Keratinocyte (primary cell): ENCODE results near the gene UBXN4. TPM values are rescaled to one million over a fixed set of nuclear protein-coding genes. Genes with fewer than 3 reads are reported as not detected.

ENCODE experiments used
- DNase-seq: peaks from one replicate; pipeline ENCODE4 v3.0.0-alpha.2; 2011; ENCODE audit warnings: low read depth, missing footprints, low spot score
- FAIRE-seq: peaks from 2 replicates; lab custom pipeline; 2011; peaks lifted over from hg19 to GRCh38; lab: Jason Lieb, UNC
- H2AFZ ChIP-seq: 2 replicates; pipeline ENCODE4 v1.6.0; 2012; ENCODE audit warnings: low read length, control low read depth, inconsistent platforms; ENCODE audit not compliant: control insufficient read depth
- H3K27ac ChIP-seq: 2 replicates; pipeline ENCODE4 v1.5.1; 2011; ENCODE audit warnings: low read length; ENCODE audit not compliant: control insufficient read depth, insufficient read depth
- H3K27me3 ChIP-seq: 3 replicates; pipeline ENCODE4 v1.6.0; 2011; ENCODE audit warnings: low read length; ENCODE audit not compliant: control insufficient read depth, insufficient read depth; ENCODE audit errors: extremely low read depth
- H3K36me3 ChIP-seq, 2 experiments: 2 replicates in 1 of 2; 3 replicates in 1 of 2; pipeline ENCODE4 v1.5.1; 2011; ENCODE audit warnings: low read length in 2 of 2, mild to moderate bottlenecking in 1 of 2; ENCODE audit not compliant: control insufficient read depth in 2 of 2, insufficient read depth in 2 of 2; ENCODE audit errors: extremely low read depth in 1 of 2
- H3K4me1 ChIP-seq: 3 replicates; pipeline ENCODE4 v1.5.1; 2011; ENCODE audit warnings: low read length; ENCODE audit not compliant: control insufficient read depth, insufficient read depth; ENCODE audit errors: extremely low read depth
- H3K4me2 ChIP-seq: 3 replicates; pipeline ENCODE4 v1.6.0; 2011; ENCODE audit warnings: low read depth, low read length; ENCODE audit not compliant: control insufficient read depth, insufficient read depth; ENCODE audit errors: extremely low read depth
- H3K4me3 ChIP-seq, 3 experiments: fragments of 200-600 bp in 1 of 3; sonication (generic) in 1 of 3; 2 replicates in 2 of 3; 3 replicates in 1 of 3; pipeline ENCODE4 v1.5.1; 2011 to 2016; ENCODE audit warnings: low read length in 3 of 3, mild to moderate bottlenecking in 3 of 3, control low read depth in 2 of 3, inconsistent platforms in 1 of 3, low read depth in 1 of 3, mixed read lengths in 1 of 3, mixed run types in 1 of 3, moderate library complexity in 1 of 3; ENCODE audit not compliant: control insufficient read depth in 2 of 3, insufficient read depth in 2 of 3; ENCODE audit errors: extremely low read depth in 1 of 3
- H3K79me2 ChIP-seq: 2 replicates; pipeline ENCODE4 v1.6.0; 2012; ENCODE audit warnings: low read length; ENCODE audit not compliant: control insufficient read depth, insufficient read depth
- H3K9ac ChIP-seq: 3 replicates; pipeline ENCODE4 v1.6.0; 2011; ENCODE audit warnings: low read length; ENCODE audit not compliant: control insufficient read depth, insufficient read depth; ENCODE audit errors: extremely low read depth
- H3K9me1 ChIP-seq: 3 replicates; pipeline ENCODE4 v1.6.0; 2011; ENCODE audit warnings: low read length; ENCODE audit not compliant: control insufficient read depth, insufficient read depth; ENCODE audit errors: extremely low read depth
- H3K9me3 ChIP-seq: 2 replicates; pipeline ENCODE4 v1.5.1; 2012; ENCODE audit warnings: low read depth, low read length; ENCODE audit not compliant: control insufficient read depth
- H4K20me1 ChIP-seq: 3 replicates; pipeline ENCODE4 v1.6.0; 2011; ENCODE audit warnings: low read length; ENCODE audit not compliant: control insufficient read depth, insufficient read depth; ENCODE audit errors: extremely low read depth
- EZH2 ChIP-seq: IDR thresholded peaks from one replicate; pipeline ENCODE4 v1.6.1; 2012; ENCODE audit warnings: inconsistent platforms, mild to moderate bottlenecking, low read length, moderate library complexity
- dilution Hi-C: fragments of 300-500 bp; cut with MboI; formaldehyde crosslinking; loops from one replicate; pipeline ENCODE4 v1.7.0; 2020; ENCODE audit warnings: low sequenced_read_pairs; ENCODE audit not compliant: extremely low pct_ligation_motif_present
- polyA plus RNA-seq, 5 experiments: library from polyadenylated mRNA; depleted of rRNA in 3 of 5; stranded (reverse) in 3 of 5; stranded (forward) in 1 of 5; unstranded in 1 of 5; fragments of >200 nt; gene quantifications; 1 replicate in 1 of 5; 2 replicates in 3 of 5; 3 replicates in 1 of 5; pipeline versions ENCODE4 v1.2.1 to v1.2.3, GENCODE V29; 2011 to 2012; ENCODE audit warnings: missing spikeins in 2 of 5, low read depth in 1 of 5, low replicate concordance in 1 of 5
- TF ChIP-seq, protein P1 (sequence below), 3 experiments: IDR thresholded peaks in 1 of 3; conservative IDR thresholded peaks in 1 of 3; optimal IDR thresholded peaks in 1 of 3; 2 replicates in 2 of 3; 3 replicates in 1 of 3; pipeline versions ENCODE3 to v1.5.1; 2011; ENCODE audit warnings: low read length in 3 of 3, mild to moderate bottlenecking in 3 of 3, moderate library complexity in 2 of 3, control low read depth in 1 of 3, inconsistent platforms in 1 of 3; ENCODE audit not compliant: insufficient read depth in 2 of 3; ENCODE audit errors: extremely low read depth in 1 of 3

Gene UBXN4
- polyA plus RNA-seq, 1 donor (not counting 4 experiments of a cell fraction or from before 2014, with no cell fraction given), result 92.2 TPM

DNA sequence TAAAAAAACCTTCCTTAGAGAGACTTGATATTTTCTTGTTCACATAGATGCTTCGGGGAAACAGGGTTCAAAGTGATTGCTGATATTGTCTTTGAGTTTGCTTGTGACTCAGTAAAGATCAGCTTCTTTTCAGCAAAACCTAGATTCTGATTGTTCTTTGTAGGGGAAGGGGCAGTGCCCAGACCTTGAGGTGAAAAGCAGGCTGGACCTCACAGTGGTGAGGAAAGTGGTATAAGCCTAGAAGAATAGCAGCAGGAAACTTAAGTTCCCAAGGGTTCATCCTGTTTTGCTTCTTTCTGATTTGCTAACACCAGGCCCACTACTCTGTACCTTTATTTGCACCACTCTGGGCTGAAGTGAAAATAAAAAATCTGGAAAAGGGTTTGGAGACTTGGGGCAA, 20.9 kb downstream of the UBXN4 start:
- Histone ChIP-seq H3K9me1 (no peaks in the 10 kb centered on the region), H3K27ac (no peak overlapping the region), H3K4me1 (no peaks in the 10 kb centered on the region), H3K79me2 (peaks cover 3% of the 10 kb centered on the region), H3K4me2 (no peak overlapping the region), H3K9ac (no peak overlapping the region), H3K4me3 (no peak overlapping the region), H3K27me3 (no peaks in the 10 kb centered on the region), H3K9me3 (no peaks in the 10 kb centered on the region), H3K36me3 (peaks cover 13 to 24% of the 10 kb centered on the region in 2 experiments), H4K20me1 (no peaks in the 10 kb centered on the region), H2AFZ (no peak overlapping the region)
- TF ChIP-seq EZH2, result no peak
- TF ChIP-seq, protein P1, sequence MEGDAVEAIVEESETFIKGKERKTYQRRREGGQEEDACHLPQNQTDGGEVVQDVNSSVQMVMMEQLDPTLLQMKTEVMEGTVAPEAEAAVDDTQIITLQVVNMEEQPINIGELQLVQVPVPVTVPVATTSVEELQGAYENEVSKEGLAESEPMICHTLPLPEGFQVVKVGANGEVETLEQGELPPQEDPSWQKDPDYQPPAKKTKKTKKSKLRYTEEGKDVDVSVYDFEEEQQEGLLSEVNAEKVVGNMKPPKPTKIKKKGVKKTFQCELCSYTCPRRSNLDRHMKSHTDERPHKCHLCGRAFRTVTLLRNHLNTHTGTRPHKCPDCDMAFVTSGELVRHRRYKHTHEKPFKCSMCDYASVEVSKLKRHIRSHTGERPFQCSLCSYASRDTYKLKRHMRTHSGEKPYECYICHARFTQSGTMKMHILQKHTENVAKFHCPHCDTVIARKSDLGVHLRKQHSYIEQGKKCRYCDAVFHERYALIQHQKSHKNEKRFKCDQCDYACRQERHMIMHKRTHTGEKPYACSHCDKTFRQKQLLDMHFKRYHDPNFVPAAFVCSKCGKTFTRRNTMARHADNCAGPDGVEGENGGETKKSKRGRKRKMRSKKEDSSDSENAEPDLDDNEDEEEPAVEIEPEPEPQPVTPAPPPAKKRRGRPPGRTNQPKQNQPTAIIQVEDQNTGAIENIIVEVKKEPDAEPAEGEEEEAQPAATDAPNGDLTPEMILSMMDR (optimal IDR thresholded peaks at IDR 0.05 in 1 of 3, IDR thresholded peaks at IDR 0.05 in 1 of 3, conservative IDR thresholded peaks at IDR 0.05 in 1 of 3; ENCODE audit: extremely low read depth in 1 of 3, insufficient read depth in 2 of 3, low read length in 3 of 3), result no peak
- dilution Hi-C loops, result no loop called here
- FAIRE-seq (no peak), DNase-seq (no peak)

DNA sequence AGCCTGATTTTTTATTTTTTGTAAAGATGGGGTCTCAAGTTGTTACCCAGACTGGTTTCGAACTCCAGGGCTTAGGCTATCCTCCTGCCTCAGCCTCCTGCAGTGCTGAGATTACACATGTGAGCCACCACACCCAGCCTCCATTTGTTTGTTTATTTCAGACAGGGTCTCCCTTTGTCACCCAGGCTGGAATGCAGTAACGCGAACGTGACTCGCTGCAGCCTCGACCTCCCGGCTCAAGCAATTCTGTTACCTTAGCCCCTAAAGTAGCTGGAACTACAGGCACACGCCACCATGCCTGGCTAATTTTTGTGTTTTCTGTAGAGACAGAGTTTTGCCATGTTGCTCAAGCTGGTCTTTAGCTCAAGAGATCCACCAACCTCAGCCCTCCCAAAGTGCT, 27.2 kb downstream of the UBXN4 start:
- no peak overlapping the region for H2AFZ ChIP-seq
- H3K4me3 ChIP-seq, result no peak overlapping the region
- no peak for FAIRE-seq
- peaks cover 3% of the 10 kb centered on the region for H3K79me2 ChIP-seq
- H3K9ac ChIP-seq, result no peak overlapping the region
- TF ChIP-seq, protein P1 (optimal IDR thresholded peaks at IDR 0.05 in 1 of 3, IDR thresholded peaks at IDR 0.05 in 1 of 3, conservative IDR thresholded peaks at IDR 0.05 in 1 of 3; ENCODE audit: extremely low read depth in 1 of 3, insufficient read depth in 2 of 3, low read length in 3 of 3), result no peak
- peaks cover 14 to 29% of the 10 kb centered on the region in 2 experiments for H3K36me3 ChIP-seq
- no peaks in the 10 kb centered on the region for H3K9me1 ChIP-seq
- H3K9me3 ChIP-seq, result no peaks in the 10 kb centered on the region
- no peak overlapping the region for H3K4me2 ChIP-seq
- H3K27ac ChIP-seq, result no peak overlapping the region
- no peak for DNase-seq
- H4K20me1 ChIP-seq, result no peaks in the 10 kb centered on the region
- H3K4me1 ChIP-seq, result peaks cover 7% of the 10 kb centered on the region
- no peaks in the 10 kb centered on the region for H3K27me3 ChIP-seq
- dilution Hi-C loops, result no loop called here
